NT2/D1 (cell line): Measurements from ENCODE around the gene SLC16A1.

Source experiments
- SUZ12 ChIP-seq: IDR thresholded peaks from 2 replicates; pipeline ENCODE4 v1.6.1; 2011; ENCODE audit not compliant: insufficient read length, insufficient read depth; ENCODE audit errors: extremely low read depth
- YY1 ChIP-seq: IDR thresholded peaks from 2 replicates; pipeline ENCODE4 v1.6.1; 2011; ENCODE audit not compliant: insufficient read length, insufficient read depth
- ZNF274 ChIP-seq: IDR thresholded peaks from 2 replicates; pipeline ENCODE4 v1.6.1; 2011; ENCODE audit warnings: mild to moderate bottlenecking, low read depth, low read length

GRCh38 chr1:112975336-112975735 lies 19.3 kb upstream of the SLC16A1 start:
- TF ChIP-seq SUZ12 (no peak), YY1 (no peak), ZNF274 (no peak)
